ENCODE measurements around the gene PDYN. TPM values are rescaled to one million over a fixed set of nuclear protein-coding genes. Genes with fewer than 3 reads are reported as not detected.
"Not testable (repeated sequence)": the region's sequence is repeated elsewhere in the genome, so short reads cannot be mapped to it uniquely, and the experiment has no call there.

Gene PDYN
- total and polyA plus RNA-seq, 10 of the 15 experiments (the other 5 are each of a cell fraction or from before 2014, with no cell fraction given) = not detected

DNA sequence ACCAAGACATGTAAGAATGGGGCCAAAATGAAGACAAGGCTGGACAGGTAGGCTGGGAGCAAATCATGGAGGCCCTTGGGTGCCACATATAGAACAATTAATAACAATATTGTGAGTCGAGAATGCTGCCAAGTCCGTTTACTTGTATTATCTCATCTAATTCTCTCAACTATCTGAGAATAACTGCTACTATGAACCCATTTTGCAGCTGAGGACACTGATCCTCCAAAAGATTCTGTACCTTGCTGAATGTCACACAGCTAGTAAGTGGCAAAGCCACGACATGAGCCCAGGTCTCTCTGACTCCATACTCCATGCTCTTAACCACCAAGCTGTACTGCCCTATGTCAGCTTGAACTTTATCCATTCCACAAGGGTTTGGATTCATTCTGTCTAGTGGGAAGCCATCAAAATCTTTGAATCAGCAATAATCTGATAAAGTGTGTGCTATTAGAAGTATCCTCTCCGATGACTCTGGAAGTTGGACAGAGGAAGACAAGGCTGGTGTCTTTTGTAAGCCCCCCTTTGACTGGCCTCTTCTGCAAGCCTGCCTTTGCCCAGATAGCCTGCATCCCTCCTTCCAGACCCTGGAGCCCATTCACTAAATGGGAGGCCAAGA lies 43.5 kb upstream of the PDYN start (continued):
- TF ChIP-seq, protein P1, sequence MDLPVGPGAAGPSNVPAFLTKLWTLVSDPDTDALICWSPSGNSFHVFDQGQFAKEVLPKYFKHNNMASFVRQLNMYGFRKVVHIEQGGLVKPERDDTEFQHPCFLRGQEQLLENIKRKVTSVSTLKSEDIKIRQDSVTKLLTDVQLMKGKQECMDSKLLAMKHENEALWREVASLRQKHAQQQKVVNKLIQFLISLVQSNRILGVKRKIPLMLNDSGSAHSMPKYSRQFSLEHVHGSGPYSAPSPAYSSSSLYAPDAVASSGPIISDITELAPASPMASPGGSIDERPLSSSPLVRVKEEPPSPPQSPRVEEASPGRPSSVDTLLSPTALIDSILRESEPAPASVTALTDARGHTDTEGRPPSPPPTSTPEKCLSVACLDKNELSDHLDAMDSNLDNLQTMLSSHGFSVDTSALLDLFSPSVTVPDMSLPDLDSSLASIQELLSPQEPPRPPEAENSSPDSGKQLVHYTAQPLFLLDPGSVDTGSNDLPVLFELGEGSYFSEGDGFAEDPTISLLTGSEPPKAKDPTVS (IDR thresholded peaks at IDR 0.05; ENCODE audit: low read depth, low read length) = no peak
- TF ChIP-seq WRNIP1 (IDR thresholded peaks at IDR 0.05; ENCODE audit: borderline replicate concordance, low read depth, low read length) (no peak), BCL11A (IDR thresholded peaks at IDR 0.05; ENCODE audit: low read depth, low read length) (no peak)

GRCh38 chr20:2036357-2036756 lies 42.5 kb upstream of the PDYN start:
- RAD21 ChIA-PET (ENCODE audit: unreplicated experiment); in situ Hi-C loops (cut with MboI); H3K36me3 ChIP-seq (ENCODE audit: control insufficient read depth in 2 of 2, insufficient read depth in 2 of 2, low read length in 1 of 2); POLR2A ChIA-PET; CTCF ChIA-PET; DNase-seq (ENCODE audit: low read depth, low spot score); BruUV-seq (replicated peaks); H3K4me1 ChIP-seq (ENCODE audit: control insufficient read depth, insufficient read depth, low read length); SMC1A ChIA-PET (ENCODE audit: uncharacterized antibody, unreplicated experiment); H2AFZ ChIP-seq (ENCODE audit: control insufficient read depth, low read depth, low read length); FAIRE-seq; ATAC-seq; intact Hi-C loops (cut with micrococcal nuclease; ENCODE audit: unreplicated experiment); H3K9ac ChIP-seq (ENCODE audit: control insufficient read depth, insufficient read depth, low read length); H3K27ac ChIP-seq (ENCODE audit: control insufficient read depth, insufficient read depth); H4K20me1 ChIP-seq (ENCODE audit: control insufficient read depth, insufficient read depth); H3K9me3 ChIP-seq (replicated peaks; ENCODE audit: control insufficient read depth, insufficient read depth, low read length); H3K4me2 ChIP-seq (ENCODE audit: control insufficient read depth, insufficient read depth); H3K79me2 ChIP-seq (ENCODE audit: control insufficient read depth, insufficient read depth, low read length); H3K4me3 ChIP-seq: not testable (repeated sequence)
- WGBS (ENCODE audit: insufficient coverage, insufficient replicate concordance, low lambda C conversion rate, missing lambda C conversion rate) = 96% methylated on average over 4 of the region's 4 CpGs
- peaks cover 2 to 10% of the 10 kb centered on the region in 2 experiments; a peak in 3 of 4 replicates for H3K27me3 ChIP-seq (replicated peaks in 1 of 2; ENCODE audit: control insufficient read depth in 2 of 2, insufficient read depth in 2 of 2, low read length in 1 of 2)

- Histone ChIP-seq H3K36me3 (ENCODE audit: control insufficient read depth in 2 of 2, insufficient read depth in 2 of 2, low read length in 1 of 2) (no peaks in the 10 kb centered on the region), H3K27ac (ENCODE audit: control insufficient read depth, insufficient read depth) (no peak overlapping the region), H3K9me3 (replicated peaks; ENCODE audit: control insufficient read depth, insufficient read depth, low read length) (no peaks in the 10 kb centered on the region), H3K79me2 (ENCODE audit: control insufficient read depth, insufficient read depth, low read length) (no peaks in the 10 kb centered on the region), H3K4me2 (ENCODE audit: control insufficient read depth, insufficient read depth) (no peak overlapping the region), H3K9ac (ENCODE audit: control insufficient read depth, insufficient read depth, low read length) (no peak overlapping the region), H4K20me1 (ENCODE audit: control insufficient read depth, insufficient read depth) (no peaks in the 10 kb centered on the region), H2AFZ (ENCODE audit: control insufficient read depth, low read depth, low read length) (no peak overlapping the region), H3K4me1 (ENCODE audit: control insufficient read depth, insufficient read depth, low read length) (no peaks in the 10 kb centered on the region), H3K4me3 (no peak overlapping the region), H3K27me3 (replicated peaks in 1 of 2; ENCODE audit: control insufficient read depth in 2 of 2, insufficient read depth in 2 of 2, low read length in 1 of 2) (peaks cover 2 to 3% of the 10 kb centered on the region in 2 experiments; a peak in 3 of 4 replicates)
- DNase-seq (ENCODE audit: low read depth, low spot score) = no peak
- FAIRE-seq = no peak
- intact Hi-C loops (cut with micrococcal nuclease; ENCODE audit: unreplicated experiment) (no loop called here), in situ Hi-C loops (cut with MboI) (no loop called here)
- ChIA-PET POLR2A (no interaction called here), SMC1A (ENCODE audit: uncharacterized antibody, unreplicated experiment) (interaction anchor here (1.0 kb wide), 1 partner anchor 14 kb away, joined by 3 read pairs; no protein-coding TSS in a partner anchor), CTCF (no interaction called here), RAD21 (ENCODE audit: unreplicated experiment) (no interaction called here)
- 0% methylated on average over 5 of the region's 5 CpGs for WGBS (ENCODE audit: insufficient coverage, insufficient replicate concordance, low lambda C conversion rate, missing lambda C conversion rate)
- TF ChIP-seq ZNF24 (IDR thresholded peaks at IDR 0.05) = no peak
- TF ChIP-seq BMI1 (IDR thresholded peaks at IDR 0.05; ENCODE audit: borderline replicate concordance) = no peak
- TF ChIP-seq ZNF592 (IDR thresholded peaks at IDR 0.05) = no peak
- BruUV-seq (replicated peaks) = no TSS peak
- ATAC-seq = no peak
Observed at GRCh38 chr20:2032168-2032567, 38.3 kb upstream of the PDYN start.

Measured in GM12878 (cell line).